Neuronal stem cell (in vitro differentiated cells): ENCODE results near the gene PCDH1.

Experiments
- DNase-seq: peaks from one replicate; pipeline ENCODE4 v3.0.0-alpha.2; 2013; ENCODE audit warnings: low spot score
- H2AFZ ChIP-seq: one replicate; pipeline ENCODE4 v1.6.1; 2013; ENCODE audit warnings: mild to moderate bottlenecking, low read length, inconsistent platforms
- H2AK5ac ChIP-seq: 2 replicates; pipeline ENCODE4 v1.6.1; 2013; ENCODE audit warnings: low read depth, mild to moderate bottlenecking, inconsistent platforms, low read length, moderate library complexity, mixed read lengths
- H2BK120ac ChIP-seq: 2 replicates; pipeline ENCODE4 v1.6.1; 2013; ENCODE audit warnings: low read depth, mild to moderate bottlenecking, inconsistent platforms, low read length, moderate library complexity, mixed read lengths
- H2BK12ac ChIP-seq: one replicate; pipeline ENCODE4 v1.6.1; 2013; ENCODE audit warnings: low read length, inconsistent platforms
- H2BK15ac ChIP-seq: 2 replicates; pipeline ENCODE4 v1.6.1; 2013; ENCODE audit warnings: mild to moderate bottlenecking, low read length, inconsistent platforms, mixed read lengths
- H2BK5ac ChIP-seq: one replicate; pipeline ENCODE4 v1.6.1; 2013; ENCODE audit warnings: inconsistent platforms, mild to moderate bottlenecking, low read length, moderate library complexity
- H3K14ac ChIP-seq: one replicate; pipeline ENCODE4 v1.6.1; 2013; ENCODE audit warnings: low read length, inconsistent platforms
- H3K18ac ChIP-seq: 2 replicates; pipeline ENCODE4 v1.6.1; 2013; ENCODE audit warnings: low read length, inconsistent platforms
- H3K23ac ChIP-seq: 2 replicates; pipeline ENCODE4 v1.6.1; 2013; ENCODE audit warnings: low read depth, mild to moderate bottlenecking, mixed read lengths, low read length, inconsistent platforms; ENCODE audit not compliant: poor library complexity
- H3K27ac ChIP-seq: replicated peaks from 3 replicates; pipeline ENCODE4 v1.5.1; 2013; ENCODE audit warnings: low read length, inconsistent platforms
- H3K27me3 ChIP-seq, 3 experiments: 2 replicates each; pipeline ENCODE4 v1.6.1; 2013; ENCODE audit warnings: low read length in 3 of 3, mild to moderate bottlenecking in 2 of 3, inconsistent platforms in 1 of 3, low read depth in 1 of 3, mixed read lengths in 1 of 3, moderate library complexity in 1 of 3; ENCODE audit not compliant: control insufficient read depth in 3 of 3, insufficient read depth in 3 of 3
- H3K36me3 ChIP-seq, 2 donors: replicated peaks in 1 of 2; 2 replicates each; pipeline ENCODE4 v1.6.1; 2013; ENCODE audit warnings: low read length in 2 of 2; ENCODE audit not compliant: control insufficient read depth in 2 of 2, insufficient read depth in 2 of 2
- H3K4ac ChIP-seq: 2 replicates; pipeline ENCODE4 v1.6.1; 2013; ENCODE audit warnings: inconsistent platforms, mild to moderate bottlenecking, low read length, moderate library complexity
- H3K4me1 ChIP-seq, 2 donors: 1 replicate in 1 of 2; 2 replicates in 1 of 2; pipeline ENCODE4 v1.6.1; 2013; ENCODE audit warnings: low read length in 2 of 2, low read depth in 1 of 2; ENCODE audit not compliant: control insufficient read depth in 2 of 2, insufficient read depth in 1 of 2
- H3K4me2 ChIP-seq: one replicate; pipeline ENCODE4 v1.6.1; 2013; ENCODE audit warnings: mild to moderate bottlenecking, low read length, inconsistent platforms; ENCODE audit not compliant: insufficient read depth, poor library complexity, severe bottlenecking
- H3K4me3 ChIP-seq, 2 donors: 2 replicates each; pipeline ENCODE4 v1.5.1; 2013; ENCODE audit warnings: low read length in 2 of 2, mild to moderate bottlenecking in 2 of 2, inconsistent platforms in 1 of 2, moderate library complexity in 1 of 2
- H3K79me1 ChIP-seq: one replicate; pipeline ENCODE4 v1.6.1; 2013; ENCODE audit warnings: low read depth, mild to moderate bottlenecking, inconsistent platforms, low read length, moderate library complexity
- H3K9ac ChIP-seq: one replicate; pipeline ENCODE4 v1.6.1; 2013; ENCODE audit warnings: mild to moderate bottlenecking, low read depth, low read length, inconsistent platforms; ENCODE audit not compliant: poor library complexity
- H3K9me3 ChIP-seq, 2 donors: replicated peaks in 1 of 2; 2 replicates each; pipeline versions ENCODE3 to v1.6.1; 2013; ENCODE audit warnings: low read length in 2 of 2, mild to moderate bottlenecking in 2 of 2, inconsistent platforms in 1 of 2, low read depth in 1 of 2, mixed read lengths in 1 of 2, moderate library complexity in 1 of 2; ENCODE audit not compliant: control insufficient read depth in 2 of 2, insufficient read depth in 1 of 2
- H4K8ac ChIP-seq: one replicate; pipeline ENCODE4 v1.6.1; 2013; ENCODE audit warnings: low read depth, mild to moderate bottlenecking, inconsistent platforms, low read length, moderate library complexity
- H4K91ac ChIP-seq: one replicate; pipeline ENCODE4 v1.6.1; 2013; ENCODE audit warnings: low read length, low read depth, mild to moderate bottlenecking, inconsistent platforms; ENCODE audit not compliant: poor library complexity
- WGBS, 2 donors: extraction: QIAGEN DNeasy Blood & Tissue Kit; methylation state at CpG; one replicate each; pipeline ENCODE4 v1.1.7; 2013; ENCODE audit warnings: missing lambda C conversion rate in 2 of 2, mixed read lengths in 1 of 2; ENCODE audit not compliant: insufficient read length in 2 of 2, insufficient replicate concordance in 1 of 2; ENCODE audit errors: extremely low coverage in 2 of 2; 5-methylcytosine and 5-hydroxymethylcytosine counted together

PCDH1 gene

GRCh38 chr5:141809380-141810096, 68.7 kb downstream of the PCDH1 start:
- Histone ChIP-seq H3K79me1 (no peaks in the 10 kb centered on the region), H2AK5ac (no peak overlapping the region), H3K4ac (no peak overlapping the region), H2BK120ac (no peak overlapping the region), H2BK5ac (no peak overlapping the region), H3K14ac (no peak overlapping the region), H3K18ac (no peak overlapping the region), H4K8ac (no peak overlapping the region), H2BK12ac (no peak overlapping the region), H4K91ac (no peak overlapping the region), H3K4me3 (no peak overlapping the region), H2AFZ (no peak overlapping the region), H3K9me3 (no peaks in the 10 kb centered on the region), H3K27ac (no peak overlapping the region), H3K4me1 (peaks cover 28 to 49% of the 10 kb centered on the region in 2 donors), H2BK15ac (no peak overlapping the region), H3K27me3 (no peaks in the 10 kb centered on the region), H3K9ac (no peak overlapping the region), H3K23ac (no peak overlapping the region), H3K36me3 (no peaks in the 10 kb centered on the region), H3K4me2 (no peak overlapping the region)
- no CpG with 5 or more reads among the region's 15 CpGs for WGBS, 2 donors
- no peak for DNase-seq

GRCh38 chr5:141808857-141809256, 69.4 kb downstream of the PCDH1 start:
- WGBS, 2 donors, result no CpG with 5 or more reads among the region's 2 CpGs
- no peak overlapping the region for H3K27ac ChIP-seq

DNA sequence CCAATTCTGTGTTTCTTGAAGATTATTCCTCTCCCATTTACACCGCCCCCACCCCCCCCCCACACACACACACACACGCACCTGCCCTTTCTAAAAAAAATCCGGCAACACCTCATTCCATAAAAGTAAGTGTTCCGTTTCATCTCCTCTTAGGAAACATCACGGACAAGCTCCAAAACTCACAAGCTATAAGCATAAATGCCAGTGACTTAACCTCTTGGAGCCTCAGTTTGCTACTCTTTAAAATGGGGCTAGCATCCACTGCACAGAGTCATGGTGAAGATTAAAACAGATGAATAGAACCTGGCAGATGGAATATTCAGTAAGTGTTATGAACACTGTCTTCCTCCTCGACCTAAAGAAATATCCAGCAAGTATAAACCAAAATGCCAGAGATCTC, 70.5 kb downstream of the PCDH1 start:
- no peak overlapping the region for H4K91ac ChIP-seq
- no peak overlapping the region for H4K8ac ChIP-seq
- H3K36me3 ChIP-seq, result no peaks in the 10 kb centered on the region
- H2BK12ac ChIP-seq, result no peak overlapping the region
- H3K9ac ChIP-seq, result no peak overlapping the region
- no peak overlapping the region for H2AK5ac ChIP-seq
- no peak overlapping the region for H2AFZ ChIP-seq
- H2BK5ac ChIP-seq, result no peak overlapping the region
- no peak overlapping the region for H3K4ac ChIP-seq
- H3K23ac ChIP-seq, result no peak overlapping the region
- H3K4me2 ChIP-seq, result no peak overlapping the region
- H3K4me3 ChIP-seq, result no peak overlapping the region
- H3K9me3 ChIP-seq, result no peaks in the 10 kb centered on the region
- no peak overlapping the region for H2BK120ac ChIP-seq
- no peak for DNase-seq
- no peak overlapping the region for H3K18ac ChIP-seq
- H2BK15ac ChIP-seq, result no peak overlapping the region
- no CpG with 5 or more reads among the region's 6 CpGs for WGBS, 2 donors
- H3K79me1 ChIP-seq, result no peaks in the 10 kb centered on the region
- H3K4me1 ChIP-seq, result peaks cover 30 to 46% of the 10 kb centered on the region in 2 donors
- H3K27ac ChIP-seq, result no peak overlapping the region
- no peaks in the 10 kb centered on the region for H3K27me3 ChIP-seq
- no peak overlapping the region for H3K14ac ChIP-seq

More at GRCh38 chr5:141808857-141809256, 69.4 kb downstream of the PCDH1 start:
- Histone ChIP-seq H3K4me3 (no peak overlapping the region), H3K4me2 (no peak overlapping the region), H2BK120ac (no peak overlapping the region), H3K18ac (no peak overlapping the region), H2AK5ac (no peak overlapping the region), H3K14ac (no peak overlapping the region), H3K79me1 (no peaks in the 10 kb centered on the region), H3K9ac (no peak overlapping the region), H4K91ac (no peak overlapping the region), H2BK5ac (no peak overlapping the region), H3K23ac (no peak overlapping the region), H2BK12ac (no peak overlapping the region), H2AFZ (no peak overlapping the region), H3K4me1 (peaks cover 29 to 49% of the 10 kb centered on the region in 2 donors), H3K27me3 (no peaks in the 10 kb centered on the region), H3K4ac (no peak overlapping the region), H2BK15ac (no peak overlapping the region), H4K8ac (no peak overlapping the region), H3K36me3 (no peaks in the 10 kb centered on the region), H3K9me3 (no peaks in the 10 kb centered on the region)
- DNase-seq, result no peak

DNA sequence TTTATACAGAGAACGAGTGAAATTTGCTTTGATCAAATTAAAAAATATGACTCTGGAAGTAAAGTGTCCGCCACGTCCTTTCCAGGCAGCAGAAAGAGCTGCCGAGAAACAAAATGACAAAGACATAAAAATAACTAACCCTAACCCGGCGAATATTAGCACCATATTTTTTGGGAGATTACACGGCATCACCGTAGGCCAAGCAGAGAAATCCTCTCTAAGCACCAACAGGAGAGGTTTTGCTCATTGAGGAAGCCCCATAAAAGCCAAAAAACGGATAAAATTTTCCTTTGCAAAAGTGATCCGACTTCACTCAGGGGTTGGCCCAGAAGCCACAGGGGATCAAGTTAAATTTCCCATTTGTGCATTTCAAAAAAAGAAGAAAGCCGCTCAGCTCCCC, 70.9 kb downstream of the PCDH1 start:
- H3K27me3 ChIP-seq, result no peaks in the 10 kb centered on the region
- H2AK5ac ChIP-seq, result no peak overlapping the region
- no peak overlapping the region for H3K27ac ChIP-seq
- H3K36me3 ChIP-seq, result no peaks in the 10 kb centered on the region
- H2BK120ac ChIP-seq, result no peak overlapping the region
- no peak for DNase-seq
- no peak overlapping the region for H3K18ac ChIP-seq
- H4K8ac ChIP-seq, result no peak overlapping the region
- no peak overlapping the region for H3K23ac ChIP-seq
- H3K4me1 ChIP-seq, result peaks cover 27 to 42% of the 10 kb centered on the region in 2 donors
- no peak overlapping the region for H2BK15ac ChIP-seq
- H4K91ac ChIP-seq, result no peak overlapping the region
- no peak overlapping the region for H2AFZ ChIP-seq
- no peaks in the 10 kb centered on the region for H3K9me3 ChIP-seq
- H3K14ac ChIP-seq, result no peak overlapping the region
- H2BK5ac ChIP-seq, result no peak overlapping the region
- no CpG with 5 or more reads among the region's 11 CpGs for WGBS, 2 donors
- H3K79me1 ChIP-seq, result no peaks in the 10 kb centered on the region
- H3K4me3 ChIP-seq, result no peak overlapping the region
- H3K4ac ChIP-seq, result no peak overlapping the region
- no peak overlapping the region for H3K9ac ChIP-seq
- no peak overlapping the region for H3K4me2 ChIP-seq
- no peak overlapping the region for H2BK12ac ChIP-seq
